Measurements from ENCODE around the gene EXOC2. TPM values are rescaled to one million over a fixed set of nuclear protein-coding genes. Genes with fewer than 3 reads are reported as not detected.
"Not testable (repeated sequence)": the region's sequence is repeated elsewhere in the genome, so short reads cannot be mapped to it uniquely, and the experiment has no call there.

EXOC2 gene
- total and polyA plus RNA-seq, 2 donors = 12.1 to 22.1 TPM

- DNase-seq (ENCODE audit: low read depth in 6 of 9, low spot score in 9 of 9) = no peak
- 94% methylated on average over 3 of the region's 3 CpGs for WGBS
- no peaks in the 10 kb centered on the region for H3K9me3 ChIP-seq (ENCODE audit: control insufficient read depth in 2 of 2, insufficient read depth in 1 of 2, low read length in 1 of 2)
- no peak overlapping the region for H3K4me3 ChIP-seq (ENCODE audit: low read length in 2 of 2)
- no peaks in the 10 kb centered on the region for H3K36me3 ChIP-seq (ENCODE audit: control insufficient read depth in 2 of 2, insufficient read depth in 2 of 2, low read length in 1 of 2)
- no peaks in the 10 kb centered on the region for H3K4me1 ChIP-seq (ENCODE audit: control insufficient read depth in 2 of 2, insufficient read depth in 2 of 2, low read length in 2 of 2)
- H3K27ac ChIP-seq (ENCODE audit: low read depth in 1 of 2, low read length in 1 of 2) = no peak overlapping the region
- no peaks in the 10 kb centered on the region for H3K27me3 ChIP-seq (ENCODE audit: control insufficient read depth in 2 of 2, insufficient read depth in 1 of 2, low read length in 1 of 2)
These were observed 14.4 kb downstream of the EXOC2 start for GRCh38 chr6:678520-678919.

DNA sequence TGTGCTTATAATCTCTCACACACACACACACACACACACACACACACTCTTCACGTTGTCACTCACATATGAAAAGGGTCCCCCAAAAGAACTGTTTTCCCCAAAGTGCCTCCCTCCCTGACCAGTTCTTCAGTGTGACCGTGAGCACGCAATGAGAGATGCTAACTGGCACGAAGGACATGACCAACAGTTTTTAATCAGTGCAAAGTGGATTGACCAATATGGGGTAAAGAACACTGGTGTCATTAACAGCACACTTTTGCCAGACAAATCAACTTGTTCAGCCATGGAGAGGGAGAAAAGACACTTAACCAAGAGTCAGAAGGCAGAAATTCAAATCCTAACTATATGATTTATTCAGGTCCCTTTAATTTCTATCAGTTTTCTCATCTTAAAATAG, 15.0 kb downstream of the EXOC2 start:
- Histone ChIP-seq H3K9me3 (ENCODE audit: control insufficient read depth in 2 of 2, insufficient read depth in 1 of 2, low read length in 1 of 2) (no peaks in the 10 kb centered on the region), H3K4me1 (ENCODE audit: control insufficient read depth in 2 of 2, insufficient read depth in 2 of 2, low read length in 2 of 2) (no peaks in the 10 kb centered on the region), H3K27me3 (ENCODE audit: control insufficient read depth in 2 of 2, insufficient read depth in 1 of 2, low read length in 1 of 2) (no peaks in the 10 kb centered on the region), H3K4me3 (ENCODE audit: low read length in 2 of 2) (no peak overlapping the region), H3K36me3 (ENCODE audit: control insufficient read depth in 2 of 2, insufficient read depth in 2 of 2, low read length in 1 of 2) (no peaks in the 10 kb centered on the region), H3K27ac (ENCODE audit: low read depth in 1 of 2, low read length in 1 of 2) (no peak overlapping the region)
- over 99% methylated on average over 4 of the region's 4 CpGs for WGBS
- no peak for DNase-seq (ENCODE audit: low read depth in 6 of 9, low spot score in 9 of 9)

- Histone ChIP-seq H3K4me3 (ENCODE audit: low read length in 2 of 2) (no peak overlapping the region), H3K27me3 (ENCODE audit: control insufficient read depth in 2 of 2, insufficient read depth in 1 of 2, low read length in 1 of 2) (no peaks in the 10 kb centered on the region), H3K9me3 (ENCODE audit: control insufficient read depth in 2 of 2, insufficient read depth in 1 of 2, low read length in 1 of 2) (no peaks in the 10 kb centered on the region), H3K36me3 (ENCODE audit: control insufficient read depth in 2 of 2, insufficient read depth in 2 of 2, low read length in 1 of 2) (no peaks in the 10 kb centered on the region), H3K4me1 (ENCODE audit: control insufficient read depth in 2 of 2, insufficient read depth in 2 of 2, low read length in 2 of 2) (no peaks in the 10 kb centered on the region), H3K27ac (ENCODE audit: low read depth in 1 of 2, low read length in 1 of 2) (no peak overlapping the region)
- 91% methylated on average over 3 of the region's 3 CpGs for WGBS
- no peak for DNase-seq (ENCODE audit: low read depth in 6 of 9, low spot score in 9 of 9)
These were observed 18.0 kb downstream of the EXOC2 start for GRCh38 chr6:674956-675355.

DNA sequence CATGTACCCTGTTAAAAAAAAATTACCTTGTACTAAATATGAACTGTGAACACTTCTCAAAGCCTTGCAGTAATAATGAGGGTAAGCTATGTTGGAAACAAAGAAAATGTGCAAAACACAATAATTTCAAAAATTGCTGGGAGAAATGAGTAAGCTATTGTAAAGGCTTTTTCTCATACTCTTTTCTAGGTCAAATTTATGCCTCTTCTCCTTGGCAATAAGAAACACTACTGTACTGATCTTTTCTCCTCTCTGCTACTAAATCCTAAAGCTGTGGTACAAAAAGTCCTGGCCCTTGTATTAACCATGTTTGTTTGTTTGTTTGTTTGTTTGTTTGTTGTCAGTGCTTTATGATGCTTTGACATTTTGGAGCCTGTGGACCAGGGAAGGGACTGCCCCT, 18.5 kb downstream of the EXOC2 start:
- no peaks in the 10 kb centered on the region for H3K4me1 ChIP-seq (ENCODE audit: control insufficient read depth in 2 of 2, insufficient read depth in 2 of 2, low read length in 2 of 2)
- no peak overlapping the region for H3K4me3 ChIP-seq (ENCODE audit: low read length in 2 of 2)
- no peaks in the 10 kb centered on the region for H3K9me3 ChIP-seq (ENCODE audit: control insufficient read depth in 2 of 2, insufficient read depth in 1 of 2, low read length in 1 of 2)
- no peak for DNase-seq (ENCODE audit: low read depth in 6 of 9, low spot score in 9 of 9)
- no peaks in the 10 kb centered on the region for H3K36me3 ChIP-seq (ENCODE audit: control insufficient read depth in 2 of 2, insufficient read depth in 2 of 2, low read length in 1 of 2)
- no peaks in the 10 kb centered on the region for H3K27me3 ChIP-seq (ENCODE audit: control insufficient read depth in 2 of 2, insufficient read depth in 1 of 2, low read length in 1 of 2)
- no peak overlapping the region for H3K27ac ChIP-seq (ENCODE audit: low read depth in 1 of 2, low read length in 1 of 2)

- Histone ChIP-seq H3K4me1 (ENCODE audit: control insufficient read depth in 2 of 2, insufficient read depth in 2 of 2, low read length in 2 of 2) (no peaks in the 10 kb centered on the region), H3K27me3 (ENCODE audit: control insufficient read depth in 2 of 2, insufficient read depth in 1 of 2, low read length in 1 of 2) (no peaks in the 10 kb centered on the region), H3K9me3 (ENCODE audit: control insufficient read depth in 2 of 2, insufficient read depth in 1 of 2, low read length in 1 of 2) (no peaks in the 10 kb centered on the region), H3K4me3 (ENCODE audit: low read length in 2 of 2) (no peak overlapping the region), H3K36me3 (ENCODE audit: control insufficient read depth in 2 of 2, insufficient read depth in 2 of 2, low read length in 1 of 2) (no peaks in the 10 kb centered on the region), H3K27ac (ENCODE audit: low read depth in 1 of 2, low read length in 1 of 2) (no peak overlapping the region)
- WGBS = 98% methylated on average over 1 of the region's 7 CpGs
- DNase-seq (ENCODE audit: low read depth in 6 of 9, low spot score in 9 of 9) = no peak
These were observed 25.5 kb downstream of the EXOC2 start for GRCh38 chr6:667253-667927.

DNA sequence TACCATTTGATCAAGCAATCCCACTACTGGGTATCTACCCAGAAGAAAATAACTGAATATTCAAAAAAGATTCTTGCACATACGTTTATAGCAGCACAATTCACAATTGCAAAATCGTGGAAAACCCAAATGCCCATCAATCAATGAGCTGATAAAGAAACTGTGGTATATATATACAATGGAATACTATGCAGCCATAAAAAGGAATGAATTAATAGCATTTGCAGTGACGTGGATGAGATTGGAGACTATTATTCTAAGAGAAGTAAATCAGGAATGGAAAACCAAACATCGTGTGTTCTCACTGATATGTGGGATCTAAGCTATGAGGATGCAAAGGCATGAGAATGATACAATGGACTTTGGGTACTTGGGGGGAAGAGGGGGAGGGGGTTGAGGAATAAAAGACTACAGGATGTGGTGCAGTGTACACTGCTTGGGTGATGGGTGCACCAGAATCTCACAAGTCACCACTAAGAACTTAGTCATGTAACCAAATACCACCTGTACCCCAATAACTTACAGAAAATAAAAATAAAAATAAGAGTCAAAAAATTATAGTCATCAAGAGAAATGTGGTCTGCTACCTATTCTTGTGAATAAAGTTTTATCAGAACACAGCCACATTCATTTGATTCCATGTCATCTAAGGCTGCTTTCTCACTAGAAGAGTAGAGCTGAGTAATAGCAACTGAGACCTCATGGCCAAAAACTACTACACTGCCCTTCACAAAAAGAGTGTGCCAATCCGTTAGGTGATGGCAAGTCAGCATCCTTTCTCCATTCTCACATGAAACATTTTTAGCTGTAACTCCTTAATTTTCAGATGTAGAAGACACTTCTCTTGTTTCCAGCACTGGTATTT, 27.3 kb downstream of the EXOC2 start:
- Histone ChIP-seq H3K9me3 (ENCODE audit: control insufficient read depth in 2 of 2, insufficient read depth in 1 of 2, low read length in 1 of 2) (no peaks in the 10 kb centered on the region), H3K4me1 (ENCODE audit: control insufficient read depth in 2 of 2, insufficient read depth in 2 of 2, low read length in 2 of 2) (no peaks in the 10 kb centered on the region), H3K36me3 (ENCODE audit: control insufficient read depth in 2 of 2, insufficient read depth in 2 of 2, low read length in 1 of 2) (no peaks in the 10 kb centered on the region), H3K4me3 (ENCODE audit: low read length in 2 of 2) (no peak overlapping the region), H3K27me3 (ENCODE audit: control insufficient read depth in 2 of 2, insufficient read depth in 1 of 2, low read length in 1 of 2) (no peaks in the 10 kb centered on the region), H3K27ac (ENCODE audit: low read depth in 1 of 2, low read length in 1 of 2) (no peak overlapping the region)
- DNase-seq (ENCODE audit: low read depth in 6 of 9, low spot score in 9 of 9) = no peak
- 98% methylated on average over 5 of the region's 5 CpGs for WGBS

GRCh38 chr6:663788-664187, 29.2 kb downstream of the EXOC2 start:
- H3K27me3 ChIP-seq (ENCODE audit: control insufficient read depth in 2 of 2, insufficient read depth in 1 of 2, low read length in 1 of 2); H3K4me3 ChIP-seq (ENCODE audit: low read length in 2 of 2); H3K9me3 ChIP-seq (ENCODE audit: control insufficient read depth in 2 of 2, insufficient read depth in 1 of 2, low read length in 1 of 2); H3K27ac ChIP-seq (ENCODE audit: low read depth in 1 of 2, low read length in 1 of 2); H3K4me1 ChIP-seq (ENCODE audit: control insufficient read depth in 2 of 2, insufficient read depth in 2 of 2, low read length in 2 of 2); DNase-seq (ENCODE audit: low read depth in 6 of 9, low spot score in 9 of 9); H3K36me3 ChIP-seq (ENCODE audit: control insufficient read depth in 2 of 2, insufficient read depth in 2 of 2, low read length in 1 of 2): not testable (repeated sequence)
- 53% methylated on average over 4 of the region's 4 CpGs for WGBS

- WGBS = 76% methylated on average over 13 of the region's 13 CpGs
- Histone ChIP-seq H3K4me3 (ENCODE audit: low read length in 2 of 2) (no peak overlapping the region), H3K27me3 (ENCODE audit: control insufficient read depth in 2 of 2, insufficient read depth in 1 of 2, low read length in 1 of 2) (no peaks in the 10 kb centered on the region), H3K9me3 (ENCODE audit: control insufficient read depth in 2 of 2, insufficient read depth in 1 of 2, low read length in 1 of 2) (no peaks in the 10 kb centered on the region), H3K27ac (ENCODE audit: low read depth in 1 of 2, low read length in 1 of 2) (no peak overlapping the region), H3K36me3 (ENCODE audit: control insufficient read depth in 2 of 2, insufficient read depth in 2 of 2, low read length in 1 of 2) (peaks cover 0 to 10% of the 10 kb centered on the region in 2 donors), H3K4me1 (ENCODE audit: control insufficient read depth in 2 of 2, insufficient read depth in 2 of 2, low read length in 2 of 2) (peaks cover 4 to 9% of the 10 kb centered on the region in 2 donors)
- DNase-seq (ENCODE audit: low read depth in 6 of 9, low spot score in 9 of 9) = peak in 1 of 9 donors; percentile 33
These were observed 33.0 kb downstream of the EXOC2 start for GRCh38 chr6:659716-660581.

DNA sequence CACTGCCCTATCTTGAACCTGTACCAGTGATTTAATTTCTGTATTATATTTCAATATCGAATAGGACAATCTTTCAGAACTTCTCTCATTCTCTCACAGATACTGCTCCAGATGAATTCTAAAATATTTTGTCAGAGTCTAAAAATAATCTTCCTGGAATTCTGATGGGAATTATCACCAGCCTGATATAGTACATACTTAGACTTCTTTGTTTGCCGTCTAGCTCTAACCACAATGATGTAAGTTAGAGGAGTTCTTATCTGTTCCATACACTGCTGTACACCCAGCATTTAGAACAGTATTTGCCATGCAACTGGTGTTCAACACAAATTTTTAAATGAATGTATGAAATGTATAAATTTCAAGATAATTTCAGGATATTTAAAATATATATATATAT, 34.7 kb downstream of the EXOC2 start:
- H3K27me3 ChIP-seq (ENCODE audit: control insufficient read depth in 2 of 2, insufficient read depth in 1 of 2, low read length in 1 of 2) = no peaks in the 10 kb centered on the region
- no peak overlapping the region for H3K27ac ChIP-seq (ENCODE audit: low read depth in 1 of 2, low read length in 1 of 2)
- no peak for DNase-seq (ENCODE audit: low read depth in 6 of 9, low spot score in 9 of 9)
- H3K36me3 ChIP-seq (ENCODE audit: control insufficient read depth in 2 of 2, insufficient read depth in 2 of 2, low read length in 1 of 2) = peaks cover 0 to 10% of the 10 kb centered on the region in 2 donors
- H3K9me3 ChIP-seq (ENCODE audit: control insufficient read depth in 2 of 2, insufficient read depth in 1 of 2, low read length in 1 of 2) = no peaks in the 10 kb centered on the region
- 65% methylated on average over 2 of the region's 2 CpGs for WGBS
- H3K4me1 ChIP-seq (ENCODE audit: control insufficient read depth in 2 of 2, insufficient read depth in 2 of 2, low read length in 2 of 2) = peaks cover 4 to 9% of the 10 kb centered on the region in 2 donors
- no peak overlapping the region for H3K4me3 ChIP-seq (ENCODE audit: low read length in 2 of 2)

Data from thymus (tissue), 11 donors.